HepG2 (cell line): Measurements from ENCODE around the gene RNASE7. TPM values are rescaled to one million over a fixed set of nuclear protein-coding genes. Genes with fewer than 3 reads are reported as not detected.
A peak's percentile ranks its signal among the peaks of the same experiment; 100 is the strongest.

Source experiments
- ATAC-seq: fragments of 200-7000 bp; cut with Tn5 transposase; 3 replicates; pipeline ENCODE4 v1.9.1; 2020; ENCODE audit warnings: mild to moderate bottlenecking, moderate library complexity
- BruUV-seq: library from RNA; stranded (reverse); fragments of 400-500 nt; replicated peaks from 2 replicates; lab custom pipeline; 2021; lab: Mats Ljungman, UMichigan
- CTCF ChIA-PET: fragments of 300-600 bp; formaldehyde crosslinking; extraction: SDS; loops from one replicate; lab custom pipeline; 2021; ENCODE audit warnings: low total read pairs, inconsistent platforms, low intra/inter-chr PET ratio; lab: Yijun Ruan, JAX
- POLR2A ChIA-PET: fragments of 350-600 bp; sonication (Branson Sonifier 250); formaldehyde crosslinking; loops from one replicate; lab custom pipeline; 2020; ENCODE audit warnings: antibody characterized with exemption, inconsistent platforms; lab: Yijun Ruan, JAX
- DNase-seq: peaks from one replicate; pipeline ENCODE4 v3.0.0-alpha.2; 2015; ENCODE audit warnings: low spot score
- FAIRE-seq: peaks from 3 replicates; lab custom pipeline; 2011; peaks lifted over from hg19 to GRCh38; lab: Jason Lieb, UNC
- H2AFZ ChIP-seq: one replicate; pipeline ENCODE4 v1.6.1; 2011; ENCODE audit warnings: low read length, inconsistent platforms
- H3K27ac ChIP-seq: fragments of 300-600 bp; 3 replicates; pipeline ENCODE4 v1.8.0; 2011; ENCODE audit warnings: mixed run types, mild to moderate bottlenecking, mixed read lengths, low read length, inconsistent platforms; ENCODE audit not compliant: insufficient read depth; ENCODE audit errors: extremely low read length
- H3K27me3 ChIP-seq, 2 experiments: fragments of 200-600 bp in 1 of 2; 2 replicates in 1 of 2; 3 replicates in 1 of 2; pipeline versions ENCODE4 v1.6.0 to v1.8.0; 2011; ENCODE audit warnings: low read length in 2 of 2, mild to moderate bottlenecking in 2 of 2, moderate library complexity in 2 of 2, inconsistent platforms in 1 of 2; ENCODE audit not compliant: insufficient read depth in 2 of 2, control insufficient read depth in 1 of 2
- H3K36me3 ChIP-seq, 2 experiments: fragments of 200-600 bp in 1 of 2; replicated peaks in 1 of 2; 2 replicates in 1 of 2; 3 replicates in 1 of 2; pipeline versions ENCODE4 v1.5.1 to v1.8.0; 2011; ENCODE audit warnings: low read length in 2 of 2, inconsistent platforms in 1 of 2; ENCODE audit not compliant: insufficient read depth in 2 of 2, control insufficient read depth in 1 of 2
- H3K4me1 ChIP-seq: 2 replicates; pipeline ENCODE4 v1.5.1; 2012; ENCODE audit warnings: low read length, inconsistent platforms; ENCODE audit not compliant: insufficient read depth
- H3K4me2 ChIP-seq: 2 replicates; pipeline ENCODE4 v1.6.0; 2011; ENCODE audit warnings: low read depth, low read length, inconsistent platforms
- H3K4me3 ChIP-seq, 3 experiments: fragments of 200-600 bp in 1 of 3; sonication (generic), shearing (Covaris generic) in 1 of 3; replicated peaks in 1 of 3; 2 replicates each; pipeline ENCODE4 v1.5.1; 2011 to 2016; ENCODE audit warnings: low read length in 3 of 3, inconsistent platforms in 2 of 3, low read depth in 2 of 3, mild to moderate bottlenecking in 2 of 3, control low read depth in 1 of 3, mixed read lengths in 1 of 3; ENCODE audit not compliant: insufficient read depth in 1 of 3
- H3K79me2 ChIP-seq: one replicate; pipeline ENCODE4 v1.6.1; 2011; ENCODE audit warnings: low read length, inconsistent platforms; ENCODE audit not compliant: insufficient read depth
- H3K9ac ChIP-seq: 2 replicates; pipeline ENCODE4 v1.6.0; 2011; ENCODE audit warnings: mild to moderate bottlenecking, low read depth, low read length, inconsistent platforms; ENCODE audit not compliant: insufficient read depth
- H3K9me3 ChIP-seq: 2 replicates; pipeline ENCODE4 v1.5.1; 2012; ENCODE audit warnings: mild to moderate bottlenecking, low read length
- H4K20me1 ChIP-seq: 2 replicates; pipeline ENCODE4 v1.6.0; 2011; ENCODE audit warnings: inconsistent platforms, mild to moderate bottlenecking, low read length, moderate library complexity; ENCODE audit not compliant: insufficient read depth
- CBX5 ChIP-seq: sonication (generic); formaldehyde crosslinking; IDR thresholded peaks from 2 replicates; pipeline ENCODE4 v1.4.0; 2020; ENCODE audit warnings: missing genetic modification reagents, borderline replicate concordance
- IRF2 ChIP-seq: IDR thresholded peaks from 2 replicates; pipeline ENCODE4 v1.6.1; 2018; ENCODE audit warnings: missing genetic modification reagents, missing compliant biosample characterization
- NFIB ChIP-seq: sonication (generic); formaldehyde crosslinking; IDR thresholded peaks from 2 replicates; pipeline ENCODE4 v1.9.0; 2021; ENCODE audit warnings: missing genetic modification reagents, mild to moderate bottlenecking, borderline replicate concordance
- SMC3 ChIP-seq: IDR thresholded peaks from 2 replicates; pipeline ENCODE4 v1.6.1; 2011; ENCODE audit warnings: low read length, improper control_type of control experiment
- STAG1 ChIP-seq: sonication (generic); formaldehyde crosslinking; IDR thresholded peaks from 2 replicates; pipeline ENCODE4 v1.4.0; 2020; ENCODE audit warnings: missing genetic modification reagents
- TBL1XR1 ChIP-seq: fragments of 150-350 bp; IDR thresholded peaks from 2 replicates; pipeline ENCODE4 v1.6.1; 2014; ENCODE audit warnings: borderline replicate concordance, low read length; ENCODE audit not compliant: partially characterized antibody
- YEATS4 ChIP-seq: sonication (generic); formaldehyde crosslinking; IDR thresholded peaks from 2 replicates; pipeline ENCODE4 v1.4.0; 2020; ENCODE audit warnings: missing genetic modification reagents, borderline replicate concordance
- ZKSCAN8 ChIP-seq: IDR thresholded peaks from 2 replicates; pipeline ENCODE4 v1.6.1; 2016; ENCODE audit warnings: borderline replicate concordance, missing genetic modification reagents, missing compliant biosample characterization
- ZNF430 ChIP-seq: sonication (generic); formaldehyde crosslinking; IDR thresholded peaks from 2 replicates; pipeline ENCODE4 v1.9.0; 2021; ENCODE audit warnings: mild to moderate bottlenecking, missing genetic modification reagents
- ZNF678 ChIP-seq: sonication (generic); formaldehyde crosslinking; IDR thresholded peaks from 2 replicates; pipeline ENCODE4 v1.4.0; 2020; ENCODE audit warnings: mild to moderate bottlenecking, missing genetic modification reagents
- WGBS: methylation state at CpG from one replicate; pipeline ENCODE4 v1.1.6; 2017; ENCODE audit warnings: low lambda C conversion rate; 5-methylcytosine and 5-hydroxymethylcytosine counted together
- in situ Hi-C: cut with HindIII; loops from 2 replicates; pipeline ENCODE4 v1.10.0; 2017; ENCODE audit warnings: low pct_unique_long_range_greater_than_20kb; ENCODE audit not compliant: extremely low pct_ligation_motif_present
- intact Hi-C: fragments of 100-400 bp; cut with micrococcal nuclease; formaldehyde crosslinking; loops from one replicate; pipeline ENCODE4 v1.10.0; 2022; ENCODE audit not compliant: unreplicated experiment
- polyA plus RNA-seq, 8 experiments: library from polyadenylated mRNA; depleted of rRNA in 3 of 8; stranded (reverse) in 7 of 8; unstranded in 1 of 8; fragments of >200 nt; fragmentation: Illumina TruSeq in 4 of 8; extraction: Trizol in 4 of 8; gene quantifications; 2 replicates each; pipeline versions ENCODE4 v1.2.1 to v1.2.3, GENCODE V29; 2011 to 2016; ENCODE audit warnings: low read depth in 4 of 8, missing spikeins in 1 of 8, mixed read lengths in 1 of 8; ENCODE audit not compliant: insufficient read depth in 1 of 8
- total RNA-seq, 5 experiments: library from RNA; depleted of rRNA; stranded (reverse); fragments of >200 nt; fragmentation: Illumina TruSeq; extraction: Trizol; gene quantifications; 2 replicates each; pipeline ENCODE4 v1.2.3, GENCODE V29; 2016; ENCODE audit warnings: low read depth in 1 of 5
- TF ChIP-seq, protein P1 (sequence below), 2 experiments: IDR thresholded peaks; 2 replicates each; pipeline ENCODE4 v1.6.1; 2011 to 2012; ENCODE audit warnings: low read length in 2 of 2, borderline replicate concordance in 1 of 2, low read depth in 1 of 2, mild to moderate bottlenecking in 1 of 2, moderate library complexity in 1 of 2
- TF ChIP-seq, protein P2 (sequence below): sonication (generic); formaldehyde crosslinking; IDR thresholded peaks from 2 replicates; pipeline ENCODE4 v1.8.0; 2022; ENCODE audit warnings: missing genetic modification reagents, mild to moderate bottlenecking, inconsistent platforms, borderline replicate concordance
- TF ChIP-seq, protein P3 (sequence below): IDR thresholded peaks from 2 replicates; pipeline ENCODE4 v1.6.1; 2016; ENCODE audit warnings: low read depth, borderline replicate concordance

The RNASE7 gene
- total and polyA plus RNA-seq, 2 of the 13 experiments (the other 11 are each of a cell fraction or from before 2014, with no cell fraction given): 0.04 TPM; not detected in 1

DNA sequence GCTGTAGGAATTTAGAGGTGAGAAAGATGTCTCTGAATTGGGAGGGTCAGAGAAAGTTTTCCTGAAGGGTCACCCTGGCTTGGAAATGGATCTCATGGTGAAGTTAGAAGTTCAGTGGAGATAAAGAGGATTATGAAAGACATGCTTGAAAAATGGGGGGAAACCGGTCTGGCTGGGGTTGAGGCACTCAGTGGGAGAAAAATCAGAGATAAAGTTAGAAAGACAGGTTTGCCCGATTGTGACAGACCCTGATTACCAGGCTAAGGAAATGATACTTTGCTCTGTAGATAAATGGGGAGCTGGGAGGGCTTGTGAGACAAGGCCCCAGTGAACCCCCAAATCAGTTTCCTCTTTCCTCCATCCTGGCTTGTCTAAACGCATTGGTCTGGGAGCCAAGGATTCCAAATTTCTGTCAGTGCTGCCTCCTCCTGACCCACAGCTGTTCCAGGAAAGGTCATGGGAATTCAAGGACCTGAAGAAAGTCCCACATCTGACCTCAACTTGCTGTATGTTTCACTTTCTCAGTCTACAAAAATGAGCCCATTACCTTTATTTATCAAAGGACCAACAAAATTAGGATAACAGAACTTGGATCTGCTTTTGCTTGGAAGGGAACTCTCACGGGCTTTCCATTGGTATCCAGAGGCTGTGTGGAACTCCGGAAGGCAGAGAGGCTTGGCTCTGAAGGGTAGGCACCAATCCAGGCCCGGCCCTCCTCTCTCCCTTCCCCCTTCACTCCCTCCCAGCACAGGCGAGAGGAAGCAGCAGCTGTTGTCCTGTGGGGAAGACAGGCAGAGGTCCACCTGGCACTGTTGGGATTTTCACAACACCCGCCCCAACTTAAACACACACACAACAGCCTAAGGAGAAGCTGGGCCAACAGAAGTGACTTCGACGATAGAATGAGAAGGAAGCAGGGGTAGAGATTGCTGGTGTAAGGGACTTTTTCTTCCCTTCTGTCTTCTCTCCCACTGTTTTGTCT, 3.4 kb upstream of the RNASE7 start (continued):
- TF ChIP-seq, protein P1, sequence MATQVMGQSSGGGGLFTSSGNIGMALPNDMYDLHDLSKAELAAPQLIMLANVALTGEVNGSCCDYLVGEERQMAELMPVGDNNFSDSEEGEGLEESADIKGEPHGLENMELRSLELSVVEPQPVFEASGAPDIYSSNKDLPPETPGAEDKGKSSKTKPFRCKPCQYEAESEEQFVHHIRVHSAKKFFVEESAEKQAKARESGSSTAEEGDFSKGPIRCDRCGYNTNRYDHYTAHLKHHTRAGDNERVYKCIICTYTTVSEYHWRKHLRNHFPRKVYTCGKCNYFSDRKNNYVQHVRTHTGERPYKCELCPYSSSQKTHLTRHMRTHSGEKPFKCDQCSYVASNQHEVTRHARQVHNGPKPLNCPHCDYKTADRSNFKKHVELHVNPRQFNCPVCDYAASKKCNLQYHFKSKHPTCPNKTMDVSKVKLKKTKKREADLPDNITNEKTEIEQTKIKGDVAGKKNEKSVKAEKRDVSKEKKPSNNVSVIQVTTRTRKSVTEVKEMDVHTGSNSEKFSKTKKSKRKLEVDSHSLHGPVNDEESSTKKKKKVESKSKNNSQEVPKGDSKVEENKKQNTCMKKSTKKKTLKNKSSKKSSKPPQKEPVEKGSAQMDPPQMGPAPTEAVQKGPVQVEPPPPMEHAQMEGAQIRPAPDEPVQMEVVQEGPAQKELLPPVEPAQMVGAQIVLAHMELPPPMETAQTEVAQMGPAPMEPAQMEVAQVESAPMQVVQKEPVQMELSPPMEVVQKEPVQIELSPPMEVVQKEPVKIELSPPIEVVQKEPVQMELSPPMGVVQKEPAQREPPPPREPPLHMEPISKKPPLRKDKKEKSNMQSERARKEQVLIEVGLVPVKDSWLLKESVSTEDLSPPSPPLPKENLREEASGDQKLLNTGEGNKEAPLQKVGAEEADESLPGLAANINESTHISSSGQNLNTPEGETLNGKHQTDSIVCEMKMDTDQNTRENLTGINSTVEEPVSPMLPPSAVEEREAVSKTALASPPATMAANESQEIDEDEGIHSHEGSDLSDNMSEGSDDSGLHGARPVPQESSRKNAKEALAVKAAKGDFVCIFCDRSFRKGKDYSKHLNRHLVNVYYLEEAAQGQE (IDR thresholded peaks at IDR 0.05; ENCODE audit: borderline replicate concordance in 1 of 2, low read depth in 1 of 2, low read length in 2 of 2): no peak
- 0 out of 2 replicates have a peak, but pooled peaks have one; percentile 49 for TF ChIP-seq IRF2 (CRISPR knock-in tag)
- peak; percentile 57; the same call in 1 of the 2 replicates for TF ChIP-seq CBX5 (CRISPR knock-in tag)

DNA sequence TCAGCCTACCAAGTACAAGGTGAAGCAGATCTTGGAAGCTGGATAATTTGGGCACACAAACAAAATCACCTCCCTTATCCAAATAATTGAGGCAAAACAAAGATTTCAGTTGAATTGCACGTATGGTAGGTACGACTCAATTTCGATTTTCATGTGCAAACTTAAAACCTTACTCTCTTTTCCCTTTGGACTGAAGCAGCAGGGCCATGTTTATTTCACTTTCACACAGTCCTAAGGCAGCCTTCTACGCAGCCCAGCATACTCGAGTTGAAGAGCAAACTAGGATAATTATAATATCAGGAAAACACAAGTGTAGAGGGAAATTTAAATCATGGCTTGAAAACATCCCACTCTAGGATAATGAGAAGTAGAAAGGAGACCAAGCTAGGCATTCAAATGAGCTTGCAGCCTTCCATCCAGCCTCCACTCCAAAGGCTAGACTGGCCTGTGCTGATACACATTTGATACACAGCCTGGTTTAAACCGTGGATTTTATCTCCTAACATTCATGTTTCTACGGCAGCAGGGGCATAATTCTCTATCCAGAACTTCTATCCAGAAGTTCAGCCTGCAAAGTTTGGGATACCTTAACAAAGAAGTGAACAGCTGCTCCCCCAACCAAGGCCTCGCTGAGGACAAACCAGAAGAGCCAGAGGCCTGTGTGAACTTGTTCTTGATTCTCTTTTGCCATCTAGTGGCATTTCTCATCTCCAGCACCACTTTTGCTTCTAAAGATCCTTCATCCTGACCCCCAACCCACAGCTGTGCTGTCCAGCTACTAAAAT, 2.4 kb upstream of the RNASE7 start:
- intact Hi-C loops (loop anchor here (1.0 to 2.0 kb wide), 3 partner anchors 15 to 182 kb away; no protein-coding TSS in a partner anchor), in situ Hi-C loops (loop anchor here (5.0 kb wide), 1 partner anchor 182 kb away; no protein-coding TSS in a partner anchor)
- no peaks in the 10 kb centered on the region for H3K79me2 ChIP-seq
- CTCF ChIA-PET: interaction anchor here (0.7 to 4.8 kb wide), 16 partner anchors 15 to 342 kb away, joined by 3 to 109 read pairs (median 4); partner anchors contain the start of gene METTL17
- H2AFZ ChIP-seq: peak overlapping the region; percentile 82
- H3K4me1 ChIP-seq: peaks cover 76% of the 10 kb centered on the region
- H4K20me1 ChIP-seq: no peaks in the 10 kb centered on the region
- POLR2A ChIA-PET: interaction anchor here (0.8 to 3.5 kb wide), 15 partner anchors 10 to 64 kb away, joined by 3 to 112 read pairs (median 15); partner anchors contain the start of genes ARHGEF40, NDRG2 and TPPP2
- H3K27ac ChIP-seq: peak overlapping the region; percentile 22
- DNase-seq (peak; percentile 85), ATAC-seq (peak; percentile 78), FAIRE-seq (peak; percentile 94)
- H3K9ac ChIP-seq: peak overlapping the region; percentile 38
- H3K27me3 ChIP-seq: no peaks in the 10 kb centered on the region; a peak in 1 of 5 replicates
- 16% methylated on average over 8 of the region's 8 CpGs for WGBS
- peak overlapping the region; percentile 69 for H3K4me2 ChIP-seq
- BruUV-seq: no TSS peak
- H3K9me3 ChIP-seq: no peaks in the 10 kb centered on the region
- peak overlapping the region in 2 of 3 experiments; percentile 20 to 42; a peak in 4 of 6 replicates for H3K4me3 ChIP-seq
- no peaks in the 10 kb centered on the region for H3K36me3 ChIP-seq
- peak; percentile 96 for TF ChIP-seq SMC3
- TF ChIP-seq, protein P2, sequence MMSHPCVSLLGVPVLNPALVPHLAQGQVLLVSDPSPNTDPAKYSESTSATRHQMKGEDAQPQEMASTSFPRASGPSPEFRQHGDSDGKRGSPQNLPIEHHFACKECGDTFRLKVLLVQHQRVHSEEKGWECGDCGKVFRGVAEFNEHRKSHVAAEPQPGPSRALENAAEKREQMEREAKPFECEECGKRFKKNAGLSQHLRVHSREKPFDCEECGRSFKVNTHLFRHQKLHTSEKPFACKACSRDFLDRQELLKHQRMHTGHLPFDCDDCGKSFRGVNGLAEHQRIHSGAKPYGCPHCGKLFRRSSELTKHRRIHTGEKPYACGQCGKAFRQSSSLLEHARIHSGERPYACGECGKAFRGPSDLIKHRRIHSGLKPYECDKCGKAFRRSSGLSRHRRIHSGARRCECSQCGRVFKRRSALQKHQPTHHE: no peak
- TF ChIP-seq, protein P3, sequence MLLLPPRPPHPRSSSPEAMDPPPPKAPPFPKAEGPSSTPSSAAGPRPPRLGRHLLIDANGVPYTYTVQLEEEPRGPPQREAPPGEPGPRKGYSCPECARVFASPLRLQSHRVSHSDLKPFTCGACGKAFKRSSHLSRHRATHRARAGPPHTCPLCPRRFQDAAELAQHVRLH: peak; percentile 51; the same call in 1 of the 2 replicates
- TF ChIP-seq NFIB (CRISPR knock-in tag): no peak
- peak; percentile 58; the same call in 1 of the 2 replicates for TF ChIP-seq YEATS4 (CRISPR knock-in tag)
- TF ChIP-seq ZNF430: 0 out of 2 replicates have a peak, but pooled peaks have one; percentile 59
- peak; percentile 91 for TF ChIP-seq STAG1 (CRISPR knock-in tag)
- 0 out of 2 replicates have a peak, but pooled peaks have one; percentile 16 for TF ChIP-seq ZNF678
- 0 out of 2 replicates have a peak, but pooled peaks have one; percentile 24 for TF ChIP-seq ZKSCAN8 (CRISPR knock-in tag)
- TF ChIP-seq TBL1XR1: peak; percentile 59
